Keratinocyte (primary cell): ENCODE measurements around the gene EEF1G. TPM values are rescaled to one million over a fixed set of nuclear protein-coding genes. Genes with fewer than 3 reads are reported as not detected.
"Not testable (repeated sequence)": the region's sequence is repeated elsewhere in the genome, so short reads cannot be mapped to it uniquely, and the experiment has no call there.

Experiments used
- DNase-seq: peaks from one replicate; pipeline ENCODE4 v3.0.0-alpha.2; 2011; ENCODE audit warnings: low read depth, missing footprints, low spot score
- FAIRE-seq: peaks from 2 replicates; lab custom pipeline; 2011; peaks lifted over from hg19 to GRCh38; lab: Jason Lieb, UNC
- H2AFZ ChIP-seq: 2 replicates; pipeline ENCODE4 v1.6.0; 2012; ENCODE audit warnings: low read length, control low read depth, inconsistent platforms; ENCODE audit not compliant: control insufficient read depth
- H3K27ac ChIP-seq: 2 replicates; pipeline ENCODE4 v1.5.1; 2011; ENCODE audit warnings: low read length; ENCODE audit not compliant: control insufficient read depth, insufficient read depth
- H3K27me3 ChIP-seq: 3 replicates; pipeline ENCODE4 v1.6.0; 2011; ENCODE audit warnings: low read length; ENCODE audit not compliant: control insufficient read depth, insufficient read depth; ENCODE audit errors: extremely low read depth
- H3K36me3 ChIP-seq, 2 experiments: 2 replicates in 1 of 2; 3 replicates in 1 of 2; pipeline ENCODE4 v1.5.1; 2011; ENCODE audit warnings: low read length in 2 of 2, mild to moderate bottlenecking in 1 of 2; ENCODE audit not compliant: control insufficient read depth in 2 of 2, insufficient read depth in 2 of 2; ENCODE audit errors: extremely low read depth in 1 of 2
- H3K4me1 ChIP-seq: 3 replicates; pipeline ENCODE4 v1.5.1; 2011; ENCODE audit warnings: low read length; ENCODE audit not compliant: control insufficient read depth, insufficient read depth; ENCODE audit errors: extremely low read depth
- H3K4me2 ChIP-seq: 3 replicates; pipeline ENCODE4 v1.6.0; 2011; ENCODE audit warnings: low read depth, low read length; ENCODE audit not compliant: control insufficient read depth, insufficient read depth; ENCODE audit errors: extremely low read depth
- H3K4me3 ChIP-seq, 3 experiments: fragments of 200-600 bp in 1 of 3; sonication (generic) in 1 of 3; 2 replicates in 2 of 3; 3 replicates in 1 of 3; pipeline ENCODE4 v1.5.1; 2011 to 2016; ENCODE audit warnings: low read length in 3 of 3, mild to moderate bottlenecking in 3 of 3, control low read depth in 2 of 3, inconsistent platforms in 1 of 3, low read depth in 1 of 3, mixed read lengths in 1 of 3, mixed run types in 1 of 3, moderate library complexity in 1 of 3; ENCODE audit not compliant: control insufficient read depth in 2 of 3, insufficient read depth in 2 of 3; ENCODE audit errors: extremely low read depth in 1 of 3
- H3K79me2 ChIP-seq: 2 replicates; pipeline ENCODE4 v1.6.0; 2012; ENCODE audit warnings: low read length; ENCODE audit not compliant: control insufficient read depth, insufficient read depth
- H3K9ac ChIP-seq: 3 replicates; pipeline ENCODE4 v1.6.0; 2011; ENCODE audit warnings: low read length; ENCODE audit not compliant: control insufficient read depth, insufficient read depth; ENCODE audit errors: extremely low read depth
- H3K9me1 ChIP-seq: 3 replicates; pipeline ENCODE4 v1.6.0; 2011; ENCODE audit warnings: low read length; ENCODE audit not compliant: control insufficient read depth, insufficient read depth; ENCODE audit errors: extremely low read depth
- H3K9me3 ChIP-seq: 2 replicates; pipeline ENCODE4 v1.5.1; 2012; ENCODE audit warnings: low read depth, low read length; ENCODE audit not compliant: control insufficient read depth
- H4K20me1 ChIP-seq: 3 replicates; pipeline ENCODE4 v1.6.0; 2011; ENCODE audit warnings: low read length; ENCODE audit not compliant: control insufficient read depth, insufficient read depth; ENCODE audit errors: extremely low read depth
- CTCF ChIP-seq, 3 experiments: IDR thresholded peaks in 1 of 3; conservative IDR thresholded peaks in 1 of 3; optimal IDR thresholded peaks in 1 of 3; 2 replicates in 2 of 3; 3 replicates in 1 of 3; pipeline versions ENCODE3 to v1.5.1; 2011; ENCODE audit warnings: low read length in 3 of 3, mild to moderate bottlenecking in 3 of 3, moderate library complexity in 2 of 3, control low read depth in 1 of 3, inconsistent platforms in 1 of 3; ENCODE audit not compliant: insufficient read depth in 2 of 3; ENCODE audit errors: extremely low read depth in 1 of 3
- EZH2 ChIP-seq: IDR thresholded peaks from one replicate; pipeline ENCODE4 v1.6.1; 2012; ENCODE audit warnings: inconsistent platforms, mild to moderate bottlenecking, low read length, moderate library complexity
- dilution Hi-C: fragments of 300-500 bp; cut with MboI; formaldehyde crosslinking; loops from one replicate; pipeline ENCODE4 v1.7.0; 2020; ENCODE audit warnings: low sequenced_read_pairs; ENCODE audit not compliant: extremely low pct_ligation_motif_present
- polyA plus RNA-seq, 5 experiments: library from polyadenylated mRNA; depleted of rRNA in 3 of 5; stranded (reverse) in 3 of 5; stranded (forward) in 1 of 5; unstranded in 1 of 5; fragments of >200 nt; gene quantifications; 1 replicate in 1 of 5; 2 replicates in 3 of 5; 3 replicates in 1 of 5; pipeline versions ENCODE4 v1.2.1 to v1.2.3, GENCODE V29; 2011 to 2012; ENCODE audit warnings: missing spikeins in 2 of 5, low read depth in 1 of 5, low replicate concordance in 1 of 5

Gene EEF1G
- polyA plus RNA-seq, 1 donor (not counting 4 experiments of a cell fraction or from before 2014, with no cell fraction given): 1,735 TPM

GRCh38 chr11:62591448-62592145 is 17.9 kb upstream of the EEF1G start, which contains the start of gene TUT1:
Gene TUT1, minus strand, starts transcription at chr11:62591523. Its CDS starts 38 bp downstream, at chr11:62591485.
- Histone ChIP-seq H3K36me3 (peaks cover 32 to 43% of the 10 kb centered on the region in 2 experiments), H3K9me1 (no peaks in the 10 kb centered on the region), H3K4me2 (peak within 1 kb of the TSS; percentile 84), H3K9ac (peak within 1 kb of the TSS; percentile 94), H4K20me1 (peaks cover 2% of the 10 kb centered on the region), H3K4me1 (peaks cover 14% of the 10 kb centered on the region), H3K27me3 (no peaks in the 10 kb centered on the region), H3K9me3 (no peaks in the 10 kb centered on the region), H3K79me2 (peaks cover 23% of the 10 kb centered on the region), H2AFZ (peak within 1 kb of the TSS; percentile 87), H3K4me3 (peak within 1 kb of the TSS; percentile 61 to 91 (median 91)), H3K27ac (peak within 1 kb of the TSS; percentile 91)
- TF ChIP-seq EZH2 (no peak), CTCF (optimal IDR thresholded peaks at IDR 0.05 in 1 of 3, IDR thresholded peaks at IDR 0.05 in 1 of 3, conservative IDR thresholded peaks at IDR 0.05 in 1 of 3; ENCODE audit: extremely low read depth in 1 of 3, insufficient read depth in 2 of 3, low read length in 3 of 3) (peak in 1 of 3 experiments; percentile 14)
- peak; percentile 74 for FAIRE-seq
- peak; percentile 97 for DNase-seq
- dilution Hi-C loops: no loop called here

- H3K36me3 ChIP-seq: peaks cover 11 to 22% of the 10 kb centered on the region in 2 experiments
- no peak overlapping the region for H3K4me3 ChIP-seq
- peak overlapping the region; percentile 18 for H3K4me2 ChIP-seq
- H3K27ac ChIP-seq: peak overlapping the region; percentile 51
- no peaks in the 10 kb centered on the region for H3K27me3 ChIP-seq
- TF ChIP-seq EZH2 (no peak), CTCF (optimal IDR thresholded peaks at IDR 0.05 in 1 of 3, IDR thresholded peaks at IDR 0.05 in 1 of 3, conservative IDR thresholded peaks at IDR 0.05 in 1 of 3; ENCODE audit: extremely low read depth in 1 of 3, insufficient read depth in 2 of 3, low read length in 3 of 3) (peak in 2 of 3 experiments; percentile 24 to 25)
- DNase-seq (no peak), FAIRE-seq (no peak)
- H2AFZ ChIP-seq: no peak overlapping the region
- H3K9ac ChIP-seq: no peak overlapping the region
- H3K9me3 ChIP-seq: no peaks in the 10 kb centered on the region
- no peaks in the 10 kb centered on the region for H3K9me1 ChIP-seq
- peaks cover 14% of the 10 kb centered on the region for H3K4me1 ChIP-seq
- peaks cover 19% of the 10 kb centered on the region for H3K79me2 ChIP-seq
- dilution Hi-C loops: no loop called here
- peaks cover 2% of the 10 kb centered on the region for H4K20me1 ChIP-seq
Measured at GRCh38 chr11:62588966-62589637, 15.4 kb upstream of the EEF1G start.

DNA sequence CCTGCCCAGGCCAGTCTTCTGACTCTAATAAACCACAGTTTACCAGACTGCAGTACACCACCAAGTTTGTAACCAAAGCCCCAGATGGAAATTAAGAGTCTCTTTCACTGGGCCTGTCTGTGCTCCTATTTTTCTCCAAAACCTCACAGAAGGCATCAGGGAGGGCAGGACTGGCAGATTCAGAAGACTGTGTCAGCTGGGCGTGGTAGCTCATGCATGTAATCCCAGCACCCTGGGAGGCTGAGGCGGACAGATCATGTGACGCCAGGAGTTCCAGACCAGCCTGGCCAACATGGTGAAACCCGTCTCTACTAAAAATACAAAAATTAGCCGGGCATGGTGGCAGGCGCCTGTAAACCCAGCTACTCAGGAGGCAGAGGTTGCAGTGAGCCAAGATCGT is 11.7 kb upstream of the EEF1G start:
- Histone ChIP-seq H3K79me2 (peaks cover 16% of the 10 kb centered on the region), H3K36me3 (peaks cover 12 to 15% of the 10 kb centered on the region in 2 experiments)
- H2AFZ ChIP-seq, FAIRE-seq, H3K4me2 ChIP-seq, DNase-seq, H3K4me3 ChIP-seq, H4K20me1 ChIP-seq, H3K4me1 ChIP-seq, H3K27ac ChIP-seq, H3K9ac ChIP-seq, dilution Hi-C loops, H3K9me3 ChIP-seq, H3K9me1 ChIP-seq, H3K27me3 ChIP-seq: not testable (repeated sequence)
